Activated CD4-positive, alpha-beta T cell treated with anti-CD3 and anti-CD28 coated beads, Interleukin-2, amount 10 ng/mL, durations not matched to agents 24 days and 14 days (primary cell): ENCODE results near the gene SLC39A13. TPM values are rescaled to one million over a fixed set of nuclear protein-coding genes. Genes with fewer than 3 reads are reported as not detected.

Experiments used
- DNase-seq: peaks from one replicate; pipeline ENCODE4 v3.0.0; 2022
- H3K27ac Mint-ChIP-seq: one replicate; pipeline ENCODE4 v1.8.0; 2022; ENCODE audit warnings: mild to moderate bottlenecking, mixed read lengths
- H3K27me3 Mint-ChIP-seq: one replicate; pipeline ENCODE4 v1.8.0; 2022; ENCODE audit warnings: mixed read lengths
- H3K36me3 Mint-ChIP-seq: one replicate; pipeline ENCODE4 v1.8.0; 2022; ENCODE audit warnings: low read depth, mild to moderate bottlenecking, mixed read lengths
- H3K4me1 Mint-ChIP-seq: one replicate; pipeline ENCODE4 v1.8.0; 2021; ENCODE audit warnings: mixed read lengths
- H3K4me3 Mint-ChIP-seq: one replicate; pipeline ENCODE4 v1.8.0; 2022; ENCODE audit warnings: mild to moderate bottlenecking, moderate library complexity, mixed read lengths
- H3K9me3 Mint-ChIP-seq: one replicate; pipeline ENCODE4 v1.8.0; 2021; ENCODE audit warnings: mixed read lengths
- intact Hi-C: fragments of 100-400 bp; cut with micrococcal nuclease; formaldehyde crosslinking; loops from one replicate; pipeline ENCODE4 v1.15.1; 2023
- total RNA-seq: library from RNA; stranded (reverse); gene quantifications from 2 replicates; pipeline ENCODE4 v1.2.3, GENCODE V29; 2022

The SLC39A13 gene
- total RNA-seq = 13.2 and 13.3 TPM in 2 replicates

DNA sequence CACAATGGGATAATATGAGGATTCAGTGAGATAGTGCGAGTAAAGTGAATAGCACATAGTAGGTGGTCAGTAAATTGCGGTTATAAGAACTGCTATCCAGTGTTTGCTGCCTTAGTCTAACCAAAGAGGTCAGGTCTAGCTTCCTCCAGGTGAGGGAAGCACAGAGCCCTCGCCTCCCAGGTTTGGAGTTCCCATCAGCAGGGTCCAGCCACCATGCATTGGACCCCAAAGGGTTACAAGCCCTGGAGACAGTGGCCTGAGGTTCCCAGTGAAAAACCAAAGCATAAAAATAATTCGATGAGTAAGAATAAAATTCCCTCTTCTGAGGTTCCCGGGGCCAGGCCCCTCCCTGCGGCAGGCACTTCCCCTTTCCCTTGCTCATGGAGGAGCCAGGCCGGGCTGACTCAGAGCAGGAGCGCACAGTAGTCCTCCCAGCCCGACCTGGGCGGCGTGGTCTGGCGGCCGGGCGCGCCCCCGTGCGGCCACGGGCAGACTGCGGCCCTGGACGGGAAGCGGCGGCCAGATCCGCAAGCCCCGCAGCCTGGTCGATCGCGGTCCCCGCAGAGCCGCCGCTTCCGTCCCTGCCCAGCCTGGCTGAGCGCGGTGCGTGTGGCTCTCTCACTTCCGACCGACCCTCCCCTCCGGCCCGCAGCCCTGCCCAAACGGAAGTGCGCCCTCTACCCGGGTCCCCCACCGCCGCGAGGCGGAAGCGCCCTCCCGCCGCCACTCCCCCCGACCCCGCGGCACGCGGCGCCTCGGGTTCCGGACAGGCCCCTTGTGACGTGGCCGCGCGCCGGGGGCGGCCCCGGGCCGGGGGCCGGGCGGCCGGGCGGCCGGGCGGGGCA is at the start of gene SLC39A13:
Gene SLC39A13 (plus strand): TSS at position 845 of the 845 bp plus-strand sequence. CDS start 1,505 bp downstream, outside the sequence.
- Mint-ChIP-seq H3K36me3 (peaks cover 2% of the 10 kb centered on the region), H3K9me3 (no peaks in the 10 kb centered on the region), H3K27ac (peak within 1 kb of the TSS; percentile 97), H3K27me3 (no peaks in the 10 kb centered on the region), H3K4me3 (peak within 1 kb of the TSS; percentile 97), H3K4me1 (peaks cover 19% of the 10 kb centered on the region)
- peak; percentile 98 for DNase-seq
- intact Hi-C loops = loop anchor here (1.0 kb wide), 4 partner anchors 18 to 231 kb away; partner anchors contain the start of gene PSMC3

DNA sequence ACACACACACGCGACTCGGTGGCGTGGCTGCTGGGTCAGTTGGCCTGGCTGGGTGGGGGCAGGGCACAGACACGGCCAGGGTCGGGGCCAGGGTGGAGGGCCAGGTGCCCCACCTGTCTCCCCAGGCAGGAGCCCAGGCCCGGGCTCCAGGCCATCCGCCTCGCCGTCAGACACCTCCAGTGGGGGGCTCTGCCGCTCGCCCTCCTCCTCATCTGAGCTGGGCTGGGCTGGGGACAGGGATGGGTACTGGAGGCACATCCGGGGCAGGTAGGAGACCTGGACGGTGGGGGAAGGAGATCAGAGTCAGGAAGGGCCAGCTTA is 49.7 kb upstream of the SLC39A13 start:
- H3K4me3 Mint-ChIP-seq = no peak overlapping the region
- intact Hi-C loops = no loop called here
- no peaks in the 10 kb centered on the region for H3K27me3 Mint-ChIP-seq
- no peaks in the 10 kb centered on the region for H3K36me3 Mint-ChIP-seq
- peaks cover 9% of the 10 kb centered on the region for H3K4me1 Mint-ChIP-seq
- H3K9me3 Mint-ChIP-seq = no peaks in the 10 kb centered on the region
- no peak for DNase-seq
- no peak overlapping the region for H3K27ac Mint-ChIP-seq

DNA sequence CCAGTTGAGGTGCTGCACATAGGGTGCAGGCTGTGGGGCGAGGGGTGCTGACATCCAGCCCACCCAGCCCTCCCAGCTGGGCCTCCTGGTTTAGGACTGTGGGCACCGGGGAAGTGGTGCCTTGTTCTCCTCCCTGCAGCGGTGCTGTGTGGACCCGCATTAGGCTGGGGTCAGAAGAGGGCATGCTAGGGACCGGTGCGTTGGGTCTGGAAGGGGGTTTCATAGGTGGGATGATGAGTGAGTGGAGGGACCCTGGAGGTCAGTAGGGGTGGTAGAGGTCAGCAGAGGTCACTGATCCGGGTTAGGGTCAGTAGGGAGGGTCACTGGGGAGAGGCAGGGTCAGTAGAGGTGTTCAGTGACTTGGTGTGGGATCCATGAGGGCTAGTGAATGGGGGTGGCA is 49.2 kb upstream of the SLC39A13 start:
- H3K4me1 Mint-ChIP-seq = peaks cover 9% of the 10 kb centered on the region
- H3K4me3 Mint-ChIP-seq = no peak overlapping the region
- intact Hi-C loops = no loop called here
- no peak for DNase-seq
- no peaks in the 10 kb centered on the region for H3K9me3 Mint-ChIP-seq
- H3K36me3 Mint-ChIP-seq = no peaks in the 10 kb centered on the region
- peak overlapping the region; percentile 57 for H3K27ac Mint-ChIP-seq
- H3K27me3 Mint-ChIP-seq = no peaks in the 10 kb centered on the region

DNA sequence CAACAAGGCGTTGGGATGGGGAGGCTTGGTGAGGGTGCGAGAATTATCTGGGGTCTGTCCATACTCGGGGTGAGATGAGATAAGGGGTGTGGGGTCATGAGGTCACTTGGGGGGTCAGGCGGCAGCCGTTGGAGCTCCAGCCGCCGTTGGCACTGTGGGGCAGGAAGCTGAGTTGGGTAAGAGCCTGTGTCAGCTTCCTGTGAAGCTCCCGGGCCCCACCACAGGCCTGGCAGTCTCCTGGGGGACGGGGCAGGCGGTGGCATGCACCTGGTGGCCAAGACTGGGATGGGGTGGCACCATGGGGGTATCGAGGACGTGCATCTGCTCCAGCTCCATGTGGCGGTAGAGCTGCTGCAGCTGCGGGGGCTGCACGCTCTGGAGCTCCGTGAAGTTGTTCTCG is 48.8 kb upstream of the SLC39A13 start:
- no peaks in the 10 kb centered on the region for H3K36me3 Mint-ChIP-seq
- no peak for DNase-seq
- H3K27me3 Mint-ChIP-seq = no peaks in the 10 kb centered on the region
- peak overlapping the region; percentile 57 for H3K27ac Mint-ChIP-seq
- no peak overlapping the region for H3K4me3 Mint-ChIP-seq
- intact Hi-C loops = no loop called here
- H3K9me3 Mint-ChIP-seq = no peaks in the 10 kb centered on the region
- H3K4me1 Mint-ChIP-seq = peaks cover 9% of the 10 kb centered on the region

DNA sequence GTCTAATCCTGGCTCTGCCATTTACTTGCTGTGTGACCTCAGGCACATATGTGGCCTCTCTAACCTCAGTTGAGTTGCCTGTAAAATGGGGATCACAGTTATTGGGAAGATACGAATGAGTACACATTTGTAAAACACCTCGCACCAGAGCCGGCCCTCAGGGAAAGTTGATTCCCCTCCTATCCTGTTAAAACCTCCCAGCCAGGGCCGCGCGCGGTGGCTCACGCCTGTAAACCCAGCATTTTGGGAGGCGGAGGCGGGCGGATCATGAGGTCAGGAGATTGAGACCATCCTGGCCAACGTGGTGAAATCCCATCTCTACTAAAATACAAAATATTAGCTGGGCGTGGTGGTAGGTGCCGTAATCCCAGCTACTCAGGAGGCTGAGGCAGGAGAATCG is 48.0 kb upstream of the SLC39A13 start:
- Mint-ChIP-seq H3K4me1 (peaks cover 9% of the 10 kb centered on the region), H3K27ac (no peak overlapping the region), H3K36me3 (no peaks in the 10 kb centered on the region), H3K4me3 (no peak overlapping the region), H3K27me3 (no peaks in the 10 kb centered on the region), H3K9me3 (no peaks in the 10 kb centered on the region)
- intact Hi-C loops = no loop called here
- DNase-seq = no peak

DNA sequence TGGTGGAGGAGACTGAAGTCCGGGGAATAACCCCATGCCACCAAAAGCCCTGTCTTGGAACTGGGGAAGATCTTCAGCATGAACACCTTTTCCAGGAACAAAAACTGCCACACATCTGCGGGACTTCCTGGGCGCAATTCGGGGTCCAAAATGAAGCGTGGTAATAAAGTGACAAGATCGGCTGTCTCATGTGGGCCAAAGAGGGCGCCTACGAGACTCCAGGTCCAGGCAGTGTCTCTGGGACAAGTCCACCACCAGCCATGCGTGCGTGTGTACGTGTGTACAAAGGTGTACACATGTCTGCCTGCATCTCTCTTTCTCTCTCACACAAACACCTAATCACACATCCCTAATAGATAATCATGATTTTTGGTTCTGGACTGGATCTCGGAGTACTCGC is 47.0 kb upstream of the SLC39A13 start:
- Mint-ChIP-seq H3K36me3 (no peaks in the 10 kb centered on the region), H3K4me3 (no peak overlapping the region), H3K27me3 (peaks cover 4% of the 10 kb centered on the region), H3K9me3 (no peaks in the 10 kb centered on the region), H3K27ac (no peak overlapping the region), H3K4me1 (peaks cover 11% of the 10 kb centered on the region)
- no peak for DNase-seq
- intact Hi-C loops = no loop called here

DNA sequence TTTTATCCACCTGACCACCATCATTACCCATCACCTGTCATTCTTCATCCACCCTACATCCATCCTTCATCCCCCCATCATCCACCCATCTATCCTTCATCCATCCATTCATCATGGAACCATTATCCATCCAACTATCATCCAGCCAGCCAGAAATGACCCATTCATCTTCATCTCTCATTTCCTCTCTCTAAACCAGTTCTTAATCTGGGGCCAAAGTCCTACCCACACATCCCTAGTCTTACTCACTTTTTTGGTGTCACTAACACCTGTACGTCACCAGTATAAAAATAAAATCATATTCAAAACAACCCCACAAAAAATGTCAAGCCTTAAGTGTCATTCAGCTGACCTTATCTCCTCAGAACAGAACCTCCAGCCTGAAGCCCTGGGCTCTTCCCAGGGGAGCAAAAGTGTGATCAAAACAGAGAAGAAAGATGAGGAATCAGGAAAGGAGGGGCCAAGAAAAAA is 42.3 kb upstream of the SLC39A13 start:
- Mint-ChIP-seq H3K4me1 (peaks cover 11% of the 10 kb centered on the region), H3K4me3 (no peak overlapping the region), H3K27me3 (peaks cover 7% of the 10 kb centered on the region), H3K36me3 (no peaks in the 10 kb centered on the region), H3K9me3 (no peaks in the 10 kb centered on the region), H3K27ac (no peak overlapping the region)
- intact Hi-C loops = no loop called here
- no peak for DNase-seq

DNA sequence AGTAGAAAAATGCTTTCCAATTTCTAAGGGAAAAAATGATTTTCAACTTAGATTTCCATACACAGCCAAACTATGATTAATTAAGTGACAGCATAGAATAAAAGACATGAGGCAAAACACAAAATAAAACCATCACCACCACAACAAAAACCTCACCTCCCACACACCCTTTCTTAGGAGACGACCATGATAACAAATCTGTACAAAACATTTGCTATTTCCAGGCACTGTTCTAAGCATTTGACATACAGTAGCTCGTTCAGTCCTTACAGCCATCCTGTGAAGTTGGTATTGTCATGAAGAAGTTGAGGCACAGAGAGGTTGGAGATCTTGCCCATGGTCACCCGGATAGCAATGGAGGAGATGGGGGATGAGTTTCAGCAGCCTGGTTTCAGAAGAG is 38.7 kb upstream of the SLC39A13 start:
- no peak for DNase-seq
- H3K4me3 Mint-ChIP-seq = no peak overlapping the region
- no peaks in the 10 kb centered on the region for H3K36me3 Mint-ChIP-seq
- peaks cover 16% of the 10 kb centered on the region for H3K4me1 Mint-ChIP-seq
- no peaks in the 10 kb centered on the region for H3K9me3 Mint-ChIP-seq
- intact Hi-C loops = no loop called here
- H3K27me3 Mint-ChIP-seq = peaks cover 7% of the 10 kb centered on the region
- peak overlapping the region; percentile 49 for H3K27ac Mint-ChIP-seq

DNA sequence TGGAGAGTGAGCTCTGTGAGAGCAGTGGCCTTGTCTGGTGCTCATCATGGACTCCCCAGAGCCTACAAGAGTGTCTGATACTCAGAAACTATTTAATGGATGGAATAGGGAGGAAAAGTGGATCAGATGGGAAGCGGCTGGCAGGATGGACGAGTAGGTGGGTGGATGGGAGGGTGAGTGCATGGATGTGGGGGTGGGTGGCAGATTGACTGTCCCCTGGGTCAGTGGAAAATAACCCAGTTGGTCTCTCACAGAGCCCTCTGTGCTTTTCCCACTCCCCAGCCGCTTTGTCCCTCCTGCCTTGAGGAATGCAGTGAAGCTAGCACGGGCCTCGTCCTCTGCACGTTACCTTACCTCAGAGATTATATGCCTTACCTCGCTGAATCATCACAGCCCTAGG is 36.0 kb upstream of the SLC39A13 start:
- H3K27ac Mint-ChIP-seq = no peak overlapping the region
- intact Hi-C loops = no loop called here
- no peaks in the 10 kb centered on the region for H3K9me3 Mint-ChIP-seq
- H3K4me3 Mint-ChIP-seq = no peak overlapping the region
- no peaks in the 10 kb centered on the region for H3K36me3 Mint-ChIP-seq
- DNase-seq = no peak
- H3K27me3 Mint-ChIP-seq = peaks cover 2% of the 10 kb centered on the region
- H3K4me1 Mint-ChIP-seq = peaks cover 17% of the 10 kb centered on the region

DNA sequence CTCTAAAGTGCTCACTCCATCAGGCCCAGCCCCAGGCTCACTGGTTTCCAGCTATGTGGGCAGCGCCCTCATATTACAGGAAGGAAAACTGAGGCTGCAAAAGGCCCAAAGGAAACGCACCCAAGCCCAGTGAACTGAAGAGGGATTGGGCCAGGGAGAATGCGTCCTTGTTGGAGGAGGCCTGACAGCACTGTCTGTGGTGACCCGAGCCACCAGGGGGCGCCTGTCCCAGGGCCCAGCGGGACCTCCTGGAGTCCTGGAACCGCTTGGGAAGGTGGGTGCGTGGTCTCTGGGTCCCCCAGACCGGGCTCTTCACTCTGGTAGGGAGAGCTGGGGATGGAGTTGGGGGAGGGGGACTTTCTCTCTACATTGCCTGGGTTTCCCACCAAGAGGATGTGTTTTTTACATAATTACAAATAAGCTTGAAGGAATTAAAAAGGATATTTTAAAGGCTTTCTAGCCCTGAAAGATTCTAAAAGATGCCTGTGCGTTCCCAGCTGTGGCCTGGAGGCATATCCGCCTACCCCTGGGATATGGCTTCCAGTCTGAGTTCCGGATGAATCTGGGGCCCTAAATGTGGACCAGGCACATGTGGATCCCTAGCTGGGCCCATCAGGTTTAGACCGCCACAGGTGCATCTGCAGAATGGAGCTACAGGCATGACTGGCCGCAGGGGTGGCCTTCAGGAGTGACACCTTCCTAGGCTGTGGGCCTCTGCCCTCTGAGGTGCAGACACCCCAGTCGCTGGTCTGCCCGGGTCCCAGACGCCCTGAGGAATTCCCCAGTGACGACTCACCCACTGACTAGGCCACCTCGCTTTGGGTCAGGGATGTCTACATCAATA is 34.3 kb upstream of the SLC39A13 start:
- Mint-ChIP-seq H3K27ac (peak overlapping the region; percentile 41), H3K27me3 (peaks cover 2% of the 10 kb centered on the region), H3K4me3 (no peak overlapping the region), H3K9me3 (no peaks in the 10 kb centered on the region), H3K36me3 (no peaks in the 10 kb centered on the region), H3K4me1 (peaks cover 17% of the 10 kb centered on the region)
- peak; percentile 95 for DNase-seq
- intact Hi-C loops = loop anchor here (1.0 to 2.0 kb wide), 3 partner anchors 21 to 81 kb away; partner anchors contain the start of gene SLC39A13

DNA sequence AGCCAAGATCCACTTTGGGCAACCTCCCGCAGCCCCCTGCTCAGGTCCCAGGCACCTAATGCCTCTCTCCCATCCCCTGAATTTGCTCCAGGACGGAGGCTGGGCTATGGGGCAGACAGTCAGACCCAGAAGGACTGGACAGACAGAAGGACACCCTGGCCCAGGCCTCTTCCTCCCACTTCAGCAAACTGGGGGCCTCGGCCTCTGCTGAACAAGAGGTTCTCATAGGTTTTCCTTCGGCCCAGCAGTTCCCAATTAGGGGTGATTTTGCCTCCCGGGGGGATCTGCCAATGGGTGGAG is 33.7 kb upstream of the SLC39A13 start:
- no peaks in the 10 kb centered on the region for H3K9me3 Mint-ChIP-seq
- H3K27ac Mint-ChIP-seq = no peak overlapping the region
- peaks cover 11% of the 10 kb centered on the region for H3K4me1 Mint-ChIP-seq
- no peak for DNase-seq
- intact Hi-C loops = loop anchor here (1.0 to 2.0 kb wide), 3 partner anchors 20 to 80 kb away; partner anchors contain the start of gene SLC39A13
- H3K4me3 Mint-ChIP-seq = no peak overlapping the region
- H3K36me3 Mint-ChIP-seq = no peaks in the 10 kb centered on the region
- no peaks in the 10 kb centered on the region for H3K27me3 Mint-ChIP-seq

DNA sequence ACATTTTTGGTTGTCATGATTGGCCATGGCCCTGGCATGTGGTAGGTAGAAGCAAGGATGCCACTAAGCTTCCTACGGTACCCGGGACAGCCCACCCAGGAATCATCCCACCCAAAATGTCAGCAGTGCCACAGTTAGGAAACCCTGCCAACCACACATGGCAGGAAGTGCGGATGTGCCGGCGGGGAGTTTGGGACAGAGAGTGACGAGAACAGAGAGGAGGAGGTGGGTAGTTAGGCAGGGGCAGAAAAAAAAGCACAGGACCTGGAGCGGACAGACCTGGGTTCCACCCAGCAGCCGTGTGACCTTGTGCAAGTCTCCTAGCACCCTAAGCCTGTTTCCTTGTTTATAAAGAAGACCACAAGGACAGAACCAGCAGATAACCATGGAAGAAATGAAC is 33.4 kb upstream of the SLC39A13 start:
- Mint-ChIP-seq H3K9me3 (no peaks in the 10 kb centered on the region), H3K4me1 (peaks cover 9% of the 10 kb centered on the region), H3K27ac (no peak overlapping the region), H3K36me3 (no peaks in the 10 kb centered on the region), H3K27me3 (no peaks in the 10 kb centered on the region), H3K4me3 (no peak overlapping the region)
- no peak for DNase-seq
- intact Hi-C loops = loop anchor here (2.0 kb wide), 2 partner anchors 20 to 80 kb away; no protein-coding TSS in a partner anchor

DNA sequence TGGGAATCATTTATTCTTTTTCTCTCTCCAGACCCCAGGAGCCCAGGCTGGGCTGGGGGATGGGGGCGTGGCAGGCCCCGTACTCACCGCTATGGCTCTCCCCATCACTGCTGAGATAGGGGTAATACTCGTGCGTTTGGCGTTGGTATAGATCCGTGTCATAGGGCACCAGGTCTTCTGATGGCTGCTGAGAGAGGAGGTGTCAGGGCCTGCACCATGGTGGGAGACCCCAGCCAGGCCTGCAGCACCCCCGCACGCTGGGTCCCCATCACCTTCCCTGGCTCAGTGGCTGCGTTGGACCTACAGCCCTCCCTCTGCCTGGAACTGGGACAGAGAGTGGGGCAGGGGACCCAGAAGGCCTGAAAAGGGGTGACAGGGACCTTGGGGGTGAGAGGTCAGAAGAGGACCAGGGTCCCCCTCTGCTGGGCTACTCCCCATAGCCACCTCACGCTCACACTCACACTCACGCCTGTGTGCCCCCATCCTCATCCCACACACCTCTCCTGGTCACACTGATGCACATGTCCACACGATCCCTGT is 32.8 kb upstream of the SLC39A13 start:
- intact Hi-C loops = loop anchor here (2.0 kb wide), 2 partner anchors 19 to 79 kb away; no protein-coding TSS in a partner anchor
- no peak for DNase-seq
- H3K27ac Mint-ChIP-seq = no peak overlapping the region
- peaks cover 9% of the 10 kb centered on the region for H3K4me1 Mint-ChIP-seq
- H3K36me3 Mint-ChIP-seq = no peaks in the 10 kb centered on the region
- H3K4me3 Mint-ChIP-seq = no peak overlapping the region
- no peaks in the 10 kb centered on the region for H3K27me3 Mint-ChIP-seq
- H3K9me3 Mint-ChIP-seq = no peaks in the 10 kb centered on the region

DNA sequence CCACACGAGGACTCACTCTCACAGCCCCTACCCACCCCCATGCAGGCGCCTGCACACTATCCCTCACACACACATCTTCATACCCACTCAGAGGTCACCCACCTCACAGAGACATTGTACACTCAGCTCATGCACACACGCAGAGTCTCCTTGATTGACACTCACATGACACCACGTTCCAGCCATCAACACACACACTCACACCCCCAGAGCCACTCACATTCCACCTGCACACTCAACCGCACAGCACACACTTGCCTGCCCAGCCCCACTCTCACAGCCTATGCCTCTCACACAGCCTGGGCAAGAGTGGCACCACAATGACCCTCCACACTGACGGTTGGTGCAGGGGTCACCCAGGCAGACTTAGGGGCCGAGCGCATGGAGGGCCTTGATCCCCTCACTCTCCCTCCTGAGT is 32.3 kb upstream of the SLC39A13 start:
- Mint-ChIP-seq H3K36me3 (no peaks in the 10 kb centered on the region), H3K4me1 (peaks cover 9% of the 10 kb centered on the region), H3K27ac (peak overlapping the region; percentile 11), H3K4me3 (no peak overlapping the region), H3K27me3 (no peaks in the 10 kb centered on the region), H3K9me3 (no peaks in the 10 kb centered on the region)
- intact Hi-C loops = no loop called here
- DNase-seq = peak; percentile 53
